Muscle layer of colon (tissue), 2 donors: ENCODE results near the gene EVI5.
"Not testable (repeated sequence)": the region's sequence is repeated elsewhere in the genome, so short reads cannot be mapped to it uniquely, and the experiment has no call there.

ENCODE experiments used
- H3K27ac ChIP-seq: one replicate; pipeline ENCODE4 v1.7.0; 2013; ENCODE audit warnings: low read depth, mild to moderate bottlenecking, low read length, moderate library complexity
- H3K27me3 ChIP-seq, 2 donors: one replicate each; pipeline ENCODE4 v1.7.0; 2013; ENCODE audit warnings: low read length in 2 of 2, mild to moderate bottlenecking in 2 of 2; ENCODE audit not compliant: insufficient read depth in 2 of 2, control insufficient read depth in 1 of 2
- H3K36me3 ChIP-seq: one replicate; pipeline ENCODE4 v1.7.0; 2013; ENCODE audit warnings: mild to moderate bottlenecking, low read length; ENCODE audit not compliant: insufficient read depth
- H3K4me1 ChIP-seq: one replicate; pipeline ENCODE4 v1.7.0; 2013; ENCODE audit warnings: mild to moderate bottlenecking, low read length; ENCODE audit not compliant: insufficient read depth
- H3K4me3 ChIP-seq, 2 donors: one replicate each; pipeline ENCODE4 v1.7.0; 2013; ENCODE audit warnings: low read length in 2 of 2, low read depth in 1 of 2, mild to moderate bottlenecking in 1 of 2, moderate library complexity in 1 of 2
- H3K9ac ChIP-seq: one replicate; pipeline ENCODE4 v1.7.0; 2013; ENCODE audit warnings: low read length
- H3K9me3 ChIP-seq: one replicate; pipeline ENCODE4 v1.7.0; 2013; ENCODE audit warnings: mild to moderate bottlenecking, low read length
- donor health status: abdominal sarcoma.
- donor health status: Adenocarcinoma of cecum.

EVI5 gene

GRCh38 chr1:92679980-92680379, 104.9 kb downstream of the EVI5 start:
- Histone ChIP-seq H3K9ac (no peak overlapping the region), H3K9me3 (no peaks in the 10 kb centered on the region), H3K36me3 (no peaks in the 10 kb centered on the region), H3K4me1 (no peaks in the 10 kb centered on the region), H3K27me3 (no peaks in the 10 kb centered on the region), H3K4me3 (no peak overlapping the region), H3K27ac (no peak overlapping the region)

GRCh38 chr1:92663775-92664174, 121.1 kb downstream of the EVI5 start:
- Histone ChIP-seq H3K36me3 (no peaks in the 10 kb centered on the region), H3K4me1 (no peaks in the 10 kb centered on the region), H3K9ac (no peak overlapping the region), H3K27me3 (no peaks in the 10 kb centered on the region), H3K4me3 (no peak overlapping the region), H3K27ac (no peak overlapping the region), H3K9me3 (no peaks in the 10 kb centered on the region)

GRCh38 chr1:92662048-92662447, 122.9 kb downstream of the EVI5 start:
- no peaks in the 10 kb centered on the region for H3K36me3 ChIP-seq
- no peaks in the 10 kb centered on the region for H3K9me3 ChIP-seq
- H3K4me1 ChIP-seq: no peaks in the 10 kb centered on the region
- no peaks in the 10 kb centered on the region for H3K27me3 ChIP-seq
- H3K27ac ChIP-seq: no peak overlapping the region
- H3K9ac ChIP-seq: no peak overlapping the region
- no peak overlapping the region for H3K4me3 ChIP-seq

- H3K27me3 ChIP-seq: no peaks in the 10 kb centered on the region
- H3K9ac ChIP-seq: no peak overlapping the region
- H3K4me3 ChIP-seq: no peak overlapping the region
- no peak overlapping the region for H3K27ac ChIP-seq
- H3K4me1 ChIP-seq: no peaks in the 10 kb centered on the region
- no peaks in the 10 kb centered on the region for H3K36me3 ChIP-seq
- H3K9me3 ChIP-seq: peaks cover 4% of the 10 kb centered on the region
These were observed 127.2 kb downstream of the EVI5 start for GRCh38 chr1:92657701-92658100.

- no peaks in the 10 kb centered on the region for H3K36me3 ChIP-seq
- H3K27ac ChIP-seq: no peak overlapping the region
- no peaks in the 10 kb centered on the region for H3K4me1 ChIP-seq
- no peak overlapping the region for H3K4me3 ChIP-seq
- peaks cover 4% of the 10 kb centered on the region for H3K9me3 ChIP-seq
- H3K9ac ChIP-seq: no peak overlapping the region
- H3K27me3 ChIP-seq: no peaks in the 10 kb centered on the region
These were observed 129.6 kb downstream of the EVI5 start for GRCh38 chr1:92655197-92655801.

- H3K9me3 ChIP-seq: peaks cover 4% of the 10 kb centered on the region
- no peak overlapping the region for H3K27ac ChIP-seq
- H3K4me1 ChIP-seq: no peaks in the 10 kb centered on the region
- no peak overlapping the region for H3K9ac ChIP-seq
- H3K36me3 ChIP-seq: no peaks in the 10 kb centered on the region
- no peaks in the 10 kb centered on the region for H3K27me3 ChIP-seq
- no peak overlapping the region for H3K4me3 ChIP-seq
These were observed 131.1 kb downstream of the EVI5 start for GRCh38 chr1:92653605-92654381.

GRCh38 chr1:92640686-92641085, 144.2 kb downstream of the EVI5 start:
- H3K27ac ChIP-seq: not testable (repeated sequence)

GRCh38 chr1:92638498-92638897, 146.4 kb downstream of the EVI5 start:
- Histone ChIP-seq H3K9me3 (no peaks in the 10 kb centered on the region), H3K36me3 (no peaks in the 10 kb centered on the region), H3K9ac (no peak overlapping the region), H3K4me1 (no peaks in the 10 kb centered on the region), H3K4me3 (no peak overlapping the region), H3K27ac (no peak overlapping the region), H3K27me3 (no peaks in the 10 kb centered on the region)

More at GRCh38 chr1:92640686-92641085, 144.2 kb downstream of the EVI5 start:
- H3K9me3 ChIP-seq, H3K4me3 ChIP-seq, H3K36me3 ChIP-seq, H3K4me1 ChIP-seq, H3K27me3 ChIP-seq, H3K9ac ChIP-seq: not testable (repeated sequence)

GRCh38 chr1:92635203-92635602, 149.7 kb downstream of the EVI5 start:
- H3K27me3 ChIP-seq, H3K4me3 ChIP-seq, H3K36me3 ChIP-seq, H3K4me1 ChIP-seq, H3K9me3 ChIP-seq, H3K27ac ChIP-seq, H3K9ac ChIP-seq: not testable (repeated sequence)

GRCh38 chr1:92623187-92623778, 161.6 kb downstream of the EVI5 start:
- H3K9me3 ChIP-seq: no peaks in the 10 kb centered on the region
- no peak overlapping the region for H3K4me3 ChIP-seq
- H3K4me1 ChIP-seq: no peaks in the 10 kb centered on the region
- H3K27me3 ChIP-seq: no peaks in the 10 kb centered on the region
- H3K9ac ChIP-seq: no peak overlapping the region
- no peak overlapping the region for H3K27ac ChIP-seq
- H3K36me3 ChIP-seq: no peaks in the 10 kb centered on the region

GRCh38 chr1:92619466-92620189, 165.3 kb downstream of the EVI5 start:
- Histone ChIP-seq H3K4me1 (no peaks in the 10 kb centered on the region), H3K36me3 (no peaks in the 10 kb centered on the region), H3K9ac (no peak overlapping the region), H3K27ac (no peak overlapping the region), H3K9me3 (no peaks in the 10 kb centered on the region), H3K4me3 (no peak overlapping the region), H3K27me3 (no peaks in the 10 kb centered on the region)
